Measurements from ENCODE around the gene ING3. TPM values are rescaled to one million over a fixed set of nuclear protein-coding genes. Genes with fewer than 3 reads are reported as not detected.

The ING3 gene
- total and polyA plus RNA-seq, 4 experiments from 2014 or later, result 24.1 to 32.2 (median 28.1) TPM

- CTCF ChIA-PET (ENCODE audit: partially characterized antibody), result no interaction called here
- no peaks in the 10 kb centered on the region for H3K4me1 ChIP-seq (ENCODE audit: insufficient read depth, low read length)
- H3K27me3 ChIP-seq (ENCODE audit: insufficient read depth, low read length), result no peaks in the 10 kb centered on the region
- intact Hi-C loops (cut with micrococcal nuclease), result no loop called here
- no peak for DNase-seq
- Mint-ChIP-seq H3K4me3 (no peak overlapping the region), H3K27ac (no peak overlapping the region), H3K27me3 (peaks cover 3% of the 10 kb centered on the region in 2 donors), H3K4me1 (no peaks in the 10 kb centered on the region), H3K36me3 (no peaks in the 10 kb centered on the region), H3K9me3 (no peaks in the 10 kb centered on the region)
- H3K4me3 ChIP-seq (ENCODE audit: low read length in 2 of 2), result no peak overlapping the region
- POLR2A ChIA-PET (ENCODE audit: partially characterized antibody), result no interaction called here
- H3K27ac ChIP-seq (ENCODE audit: low read depth, low read length), result no peak overlapping the region
- no peaks in the 10 kb centered on the region for H3K9me3 ChIP-seq (ENCODE audit: control insufficient read depth in 1 of 2, low read length in 2 of 2)
- H3K36me3 ChIP-seq (ENCODE audit: insufficient read depth, low read length), result no peaks in the 10 kb centered on the region
These were observed 11.2 kb upstream of the ING3 start for GRCh38 chr7:120939345-120939744.

DNA sequence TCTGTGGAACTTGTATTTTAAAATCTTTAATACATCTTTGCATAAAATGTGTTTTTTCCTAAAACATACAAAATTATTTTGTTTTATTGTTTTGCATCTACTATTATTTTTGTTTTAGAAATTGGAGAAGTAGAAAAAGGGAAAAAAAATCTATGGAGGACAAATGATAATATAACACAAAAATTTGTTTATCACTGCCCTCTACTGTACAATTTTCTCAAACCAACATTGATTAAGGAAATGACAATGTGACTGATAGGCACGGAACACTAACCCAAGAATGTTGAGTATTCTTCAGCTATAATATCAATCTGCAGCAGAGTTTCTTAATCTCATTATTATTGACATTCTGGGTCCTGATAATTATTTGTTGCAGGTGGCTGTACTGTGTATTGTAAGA lies 9.5 kb upstream of the ING3 start:
- H3K36me3 Mint-ChIP-seq, result no peaks in the 10 kb centered on the region
- H3K27me3 Mint-ChIP-seq, result peaks cover 0 to 1% of the 10 kb centered on the region in 2 donors
- no peaks in the 10 kb centered on the region for H3K4me1 ChIP-seq (ENCODE audit: insufficient read depth, low read length)
- intact Hi-C loops (cut with micrococcal nuclease), result loop anchor here (1.0 kb wide), 2 partner anchors 135 to 149 kb away; no protein-coding TSS in a partner anchor
- H3K36me3 ChIP-seq (ENCODE audit: insufficient read depth, low read length), result no peaks in the 10 kb centered on the region
- no peak overlapping the region for H3K27ac ChIP-seq (ENCODE audit: low read depth, low read length)
- peak in 1 of 5 donors; percentile 10 for DNase-seq
- H3K27me3 ChIP-seq (ENCODE audit: insufficient read depth, low read length), result no peaks in the 10 kb centered on the region
- H3K9me3 Mint-ChIP-seq, result no peaks in the 10 kb centered on the region
- no peak overlapping the region for H3K4me3 ChIP-seq (ENCODE audit: low read length in 2 of 2)
- H3K27ac Mint-ChIP-seq, result no peak overlapping the region
- CTCF ChIA-PET (ENCODE audit: partially characterized antibody), result interaction anchor here (0.9 to 1.3 kb wide), 2 partner anchors 146 to 149 kb away, joined by 3 read pairs; no protein-coding TSS in a partner anchor
- no peaks in the 10 kb centered on the region for H3K9me3 ChIP-seq (ENCODE audit: control insufficient read depth in 1 of 2, low read length in 2 of 2)
- H3K4me1 Mint-ChIP-seq, result no peaks in the 10 kb centered on the region
- H3K4me3 Mint-ChIP-seq, result no peak overlapping the region
- POLR2A ChIA-PET (ENCODE audit: partially characterized antibody), result no interaction called here

DNA sequence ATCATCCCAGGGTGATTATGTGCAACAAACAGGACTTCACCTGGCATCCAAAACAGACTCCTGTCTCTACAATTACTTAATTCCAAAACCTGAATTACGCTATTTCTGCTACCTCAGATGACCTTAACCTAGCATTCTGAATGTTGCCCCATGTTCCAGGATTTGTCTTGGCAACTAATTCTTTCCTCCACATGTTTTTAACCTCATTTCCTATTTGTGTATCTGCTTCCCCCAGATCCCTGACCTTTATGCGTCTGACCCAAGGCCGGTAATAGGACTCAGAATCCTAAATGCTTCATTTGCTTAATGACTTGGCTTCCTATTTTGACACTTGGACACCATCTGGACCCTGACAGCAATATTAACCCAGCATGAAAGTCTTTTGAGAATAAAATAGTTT lies 8.7 kb upstream of the ING3 start:
- intact Hi-C loops (cut with micrococcal nuclease), result loop anchor here (1.0 kb wide), 2 partner anchors 136 to 150 kb away; no protein-coding TSS in a partner anchor
- Mint-ChIP-seq H3K27me3 (peaks cover 4 to 5% of the 10 kb centered on the region in 2 donors), H3K36me3 (no peaks in the 10 kb centered on the region), H3K4me1 (no peaks in the 10 kb centered on the region), H3K27ac (no peak overlapping the region), H3K9me3 (no peaks in the 10 kb centered on the region), H3K4me3 (no peak overlapping the region)
- no peak for DNase-seq
- Histone ChIP-seq H3K27ac (ENCODE audit: low read depth, low read length) (no peak overlapping the region), H3K4me3 (ENCODE audit: low read length in 2 of 2) (no peak overlapping the region), H3K36me3 (ENCODE audit: insufficient read depth, low read length) (no peaks in the 10 kb centered on the region), H3K4me1 (ENCODE audit: insufficient read depth, low read length) (no peaks in the 10 kb centered on the region), H3K27me3 (ENCODE audit: insufficient read depth, low read length) (no peaks in the 10 kb centered on the region), H3K9me3 (ENCODE audit: control insufficient read depth in 1 of 2, low read length in 2 of 2) (no peaks in the 10 kb centered on the region)
- POLR2A ChIA-PET (ENCODE audit: partially characterized antibody), result no interaction called here
- CTCF ChIA-PET (ENCODE audit: partially characterized antibody), result interaction anchor here (0.7 to 1.3 kb wide), 3 partner anchors 136 to 150 kb away, joined by 3 read pairs; no protein-coding TSS in a partner anchor

DNA sequence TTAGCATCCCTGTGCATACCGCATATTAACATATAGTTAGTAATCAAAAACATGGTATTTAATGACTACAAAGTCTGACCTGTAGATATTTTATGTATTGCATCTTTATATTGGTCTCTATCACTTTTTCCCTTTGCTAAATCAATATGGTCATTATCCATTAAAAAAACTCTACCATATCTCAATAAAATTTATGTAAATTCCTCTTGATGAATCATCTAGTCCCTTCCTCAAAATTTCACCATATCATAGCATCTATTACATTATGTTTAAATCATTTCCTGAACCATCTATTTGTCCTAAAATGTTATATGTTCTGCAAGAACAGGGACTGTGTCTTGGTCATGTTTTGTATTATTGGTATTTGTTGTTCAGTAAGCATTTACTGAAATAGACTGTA lies 7.7 kb upstream of the ING3 start:
- H3K9me3 Mint-ChIP-seq, result no peaks in the 10 kb centered on the region
- no peak overlapping the region for H3K27ac Mint-ChIP-seq
- ChIA-PET POLR2A (ENCODE audit: partially characterized antibody) (no interaction called here), CTCF (ENCODE audit: partially characterized antibody) (interaction anchor here (1.2 kb wide), 1 partner anchor 136 kb away, joined by 4 read pairs; no protein-coding TSS in a partner anchor)
- Histone ChIP-seq H3K27me3 (ENCODE audit: insufficient read depth, low read length) (no peaks in the 10 kb centered on the region), H3K4me1 (ENCODE audit: insufficient read depth, low read length) (no peaks in the 10 kb centered on the region), H3K9me3 (ENCODE audit: control insufficient read depth in 1 of 2, low read length in 2 of 2) (no peaks in the 10 kb centered on the region), H3K36me3 (ENCODE audit: insufficient read depth, low read length) (no peaks in the 10 kb centered on the region), H3K4me3 (ENCODE audit: low read length in 2 of 2) (no peak overlapping the region), H3K27ac (ENCODE audit: low read depth, low read length) (no peak overlapping the region)
- DNase-seq, result no peak
- peaks cover 4 to 7% of the 10 kb centered on the region in 2 donors for H3K27me3 Mint-ChIP-seq
- intact Hi-C loops (cut with micrococcal nuclease), result no loop called here
- H3K4me3 Mint-ChIP-seq, result no peak overlapping the region
- no peaks in the 10 kb centered on the region for H3K4me1 Mint-ChIP-seq
- H3K36me3 Mint-ChIP-seq, result no peaks in the 10 kb centered on the region

GRCh38 chr7:120944826-120945562 lies 5.6 kb upstream of the ING3 start:
- ChIA-PET CTCF (ENCODE audit: partially characterized antibody) (no interaction called here), POLR2A (ENCODE audit: partially characterized antibody) (interaction anchor here (1.5 kb wide), 1 partner anchor 9 kb away, joined by 4 read pairs; no protein-coding TSS in a partner anchor)
- Histone ChIP-seq H3K4me3 (ENCODE audit: low read length in 2 of 2) (no peak overlapping the region), H3K4me1 (ENCODE audit: insufficient read depth, low read length) (peaks cover 8% of the 10 kb centered on the region), H3K27ac (ENCODE audit: low read depth, low read length) (no peak overlapping the region), H3K27me3 (ENCODE audit: insufficient read depth, low read length) (no peaks in the 10 kb centered on the region), H3K9me3 (ENCODE audit: control insufficient read depth in 1 of 2, low read length in 2 of 2) (no peaks in the 10 kb centered on the region), H3K36me3 (ENCODE audit: insufficient read depth, low read length) (no peaks in the 10 kb centered on the region)
- H3K4me3 Mint-ChIP-seq, result no peak overlapping the region
- no peak overlapping the region for H3K27ac Mint-ChIP-seq
- no peaks in the 10 kb centered on the region for H3K9me3 Mint-ChIP-seq
- no peaks in the 10 kb centered on the region for H3K36me3 Mint-ChIP-seq
- H3K4me1 Mint-ChIP-seq, result peaks cover 3 to 8% (median 5%) of the 10 kb centered on the region in 4 donors
- intact Hi-C loops (cut with micrococcal nuclease), result no loop called here
- no peak for DNase-seq
- peaks cover 7 to 9% of the 10 kb centered on the region in 2 donors for H3K27me3 Mint-ChIP-seq

GRCh38 chr7:120947980-120948379 lies 2.6 kb upstream of the ING3 start:
- no peak for DNase-seq
- ChIA-PET POLR2A (ENCODE audit: partially characterized antibody) (no interaction called here), CTCF (ENCODE audit: partially characterized antibody) (no interaction called here)
- Histone ChIP-seq H3K36me3 (ENCODE audit: insufficient read depth, low read length) (no peaks in the 10 kb centered on the region), H3K9me3 (ENCODE audit: control insufficient read depth in 1 of 2, low read length in 2 of 2) (no peaks in the 10 kb centered on the region), H3K4me3 (ENCODE audit: low read length in 2 of 2) (no peak overlapping the region), H3K27me3 (ENCODE audit: insufficient read depth, low read length) (no peaks in the 10 kb centered on the region), H3K27ac (ENCODE audit: low read depth, low read length) (no peak overlapping the region), H3K4me1 (ENCODE audit: insufficient read depth, low read length) (peaks cover 23% of the 10 kb centered on the region)
- Mint-ChIP-seq H3K36me3 (peaks cover 3 to 17% of the 10 kb centered on the region in 2 donors), H3K27me3 (peaks cover 7 to 14% of the 10 kb centered on the region in 2 donors), H3K4me1 (peaks cover 8 to 29% (median 15%) of the 10 kb centered on the region in 4 donors), H3K9me3 (peaks cover 0 to 7% (median 0%) of the 10 kb centered on the region in 8 donors), H3K4me3 (peak overlapping the region in 1 of 8 donors; percentile 59), H3K27ac (no peak overlapping the region)
- intact Hi-C loops (cut with micrococcal nuclease), result no loop called here

GRCh38 chr7:120949393-120949911 lies 1.1 kb upstream of the ING3 start:
- POLR2A ChIA-PET (ENCODE audit: partially characterized antibody), result no interaction called here
- Mint-ChIP-seq H3K4me1 (peaks cover 10 to 29% (median 15%) of the 10 kb centered on the region in 4 donors), H3K27me3 (peaks cover 7 to 14% of the 10 kb centered on the region in 2 donors), H3K9me3 (peaks cover 0 to 7% (median 0%) of the 10 kb centered on the region in 8 donors), H3K36me3 (peaks cover 3 to 25% of the 10 kb centered on the region in 2 donors), H3K4me3 (peak overlapping the region; percentile 91 to 99 (median 96)), H3K27ac (peak overlapping the region; percentile 98 to 99 (median 99))
- CTCF ChIA-PET (ENCODE audit: partially characterized antibody), result no interaction called here
- DNase-seq, result no peak
- H3K36me3 ChIP-seq (ENCODE audit: insufficient read depth, low read length), result peaks cover 13% of the 10 kb centered on the region
- peak overlapping the region; percentile 80 to 93 for H3K4me3 ChIP-seq (ENCODE audit: low read length in 2 of 2)
- intact Hi-C loops (cut with micrococcal nuclease), result no loop called here
- peak overlapping the region; percentile 99 for H3K27ac ChIP-seq (ENCODE audit: low read depth, low read length)
- peaks cover 24% of the 10 kb centered on the region for H3K4me1 ChIP-seq (ENCODE audit: insufficient read depth, low read length)
- no peaks in the 10 kb centered on the region for H3K27me3 ChIP-seq (ENCODE audit: insufficient read depth, low read length)
- no peaks in the 10 kb centered on the region for H3K9me3 ChIP-seq (ENCODE audit: control insufficient read depth in 1 of 2, low read length in 2 of 2)
